K562 (cell line): ENCODE results near the gene UBE2D3. TPM values are rescaled to one million over a fixed set of nuclear protein-coding genes. Genes with fewer than 3 reads are reported as not detected.

ENCODE experiments used
- CBX5 ChIP-seq: IDR thresholded peaks from 2 replicates; pipeline ENCODE4 v1.6.1; 2014; ENCODE audit warnings: low read depth, borderline replicate concordance
- CSDE1 ChIP-seq, 2 experiments: fragments of 450-650 bp; IDR thresholded peaks; 2 replicates each; pipeline ENCODE4 v1.6.1; 2016; ENCODE audit warnings: mild to moderate bottlenecking in 1 of 2
- DEAF1 ChIP-seq: fragments of 450-650 bp; formaldehyde crosslinking; IDR thresholded peaks from 2 replicates; pipeline ENCODE4 v1.4.0; 2020; ENCODE audit warnings: mild to moderate bottlenecking, moderate library complexity
- EZH2 ChIP-seq: IDR thresholded peaks from 2 replicates; pipeline ENCODE4 v1.6.1; 2012; ENCODE audit warnings: low read depth, mild to moderate bottlenecking, inconsistent platforms, low read length, borderline replicate concordance
- IRF1 ChIP-seq: sonication (generic); formaldehyde crosslinking; IDR thresholded peaks from 2 replicates; pipeline ENCODE4 v1.8.0; 2022; ENCODE audit warnings: missing genetic modification reagents, mild to moderate bottlenecking, borderline replicate concordance
- MAZ ChIP-seq, 2 experiments: fragments of 450-650 bp in 1 of 2; sonication (generic) in 1 of 2; formaldehyde crosslinking; IDR thresholded peaks in 1 of 2; conservative IDR thresholded peaks in 1 of 2; 2 replicates each; pipeline versions ENCODE4 v1.4.0 to v1.5.0; 2020; ENCODE audit warnings: mild to moderate bottlenecking in 1 of 2, missing genetic modification reagents in 1 of 2
- MCM7 ChIP-seq, 2 experiments: fragments of 450-650 bp; IDR thresholded peaks; 2 replicates each; pipeline ENCODE4 v1.6.1; 2016 to 2018
- PBX2 ChIP-seq, 2 experiments: IDR thresholded peaks in 1 of 2; conservative IDR thresholded peaks in 1 of 2; 2 replicates each; pipeline ENCODE4 v1.6.1; 2016; ENCODE audit warnings: low read depth in 2 of 2, mild to moderate bottlenecking in 1 of 2, missing compliant biosample characterization in 1 of 2, missing genetic modification characterization in 1 of 2, moderate library complexity in 1 of 2
- POLR2AphosphoS2 ChIP-seq: IDR thresholded peaks from 2 replicates; pipeline ENCODE4 v1.6.1; 2012; ENCODE audit warnings: low read length, improper control_type of control experiment
- SMARCB1 ChIP-seq: IDR thresholded peaks from 2 replicates; pipeline ENCODE4 v1.6.1; 2011; ENCODE audit warnings: improper control_type of control experiment, low read depth; ENCODE audit not compliant: insufficient read length
- SUPT5H ChIP-seq: fragments of 450-650 bp; IDR thresholded peaks from 2 replicates; pipeline ENCODE4 v1.6.1; 2016
- TEAD2 ChIP-seq: fragments of 450-650 bp; IDR thresholded peaks from 2 replicates; pipeline ENCODE4 v1.6.1; 2016; ENCODE audit warnings: missing genetic modification characterization, control low read depth, missing compliant biosample characterization
- TFE3 ChIP-seq: fragments of 450-650 bp; formaldehyde crosslinking; IDR thresholded peaks from 2 replicates; pipeline ENCODE4 v1.4.0; 2020; ENCODE audit warnings: mild to moderate bottlenecking, mixed read lengths
- U2AF2 ChIP-seq: fragments of 200-400 bp; formaldehyde crosslinking; optimal IDR thresholded peaks from 2 replicates; pipeline ENCODE3; 2017; ENCODE audit warnings: low read depth, mild to moderate bottlenecking, low read length
- ZBTB7A ChIP-seq: IDR thresholded peaks from 2 replicates; pipeline ENCODE4 v1.6.1; 2011; ENCODE audit warnings: low read depth, mild to moderate bottlenecking, low read length, moderate library complexity, borderline replicate concordance; ENCODE audit not compliant: control insufficient read depth
- ZNF197 ChIP-seq: fragments of 200-800 bp; sonication (Bioruptor generic); IDR thresholded peaks from 2 replicates; pipeline ENCODE4 v1.6.1; 2016; ENCODE audit warnings: low read depth, missing genetic modification characterization, missing compliant biosample characterization
- ZNF212 ChIP-seq: fragments of 450-650 bp; formaldehyde crosslinking; IDR thresholded peaks from 2 replicates; pipeline ENCODE4 v1.4.0; 2020; ENCODE audit warnings: mild to moderate bottlenecking
- polyA plus RNA-seq, 8 experiments: library from polyadenylated mRNA; depleted of rRNA in 4 of 8; stranded (reverse) in 5 of 8; unstranded in 3 of 8; fragments of >200 nt; fragmentation: Nextera tagmentation in 2 of 8; fragmentation: Illumina TruSeq in 1 of 8; extraction: Ambion mirVana in 2 of 8; extraction: Trizol in 1 of 8; gene quantifications; 2 replicates each; pipeline versions ENCODE4 v1.2.1 to v1.2.3, GENCODE V29; 2011 to 2014; ENCODE audit warnings: inconsistent platforms in 1 of 8, missing spikeins in 1 of 8
- total RNA-seq, 7 experiments: library from RNA; depleted of rRNA in 6 of 7; stranded (reverse); fragments of >200 nt in 6 of 7; fragmentation: Illumina TruSeq in 2 of 7; extraction: Trizol in 2 of 7; gene quantifications; 2 replicates each; pipeline versions ENCODE4 v1.2.1 to v1.2.3, GENCODE V29; 2011 to 2021; ENCODE audit warnings: low replicate concordance in 1 of 7

The UBE2D3 gene
- total and polyA plus RNA-seq, 9 of the 15 experiments (the other 6 are each of a cell fraction or from before 2014, with no cell fraction given) = 191 to 618 (median 292) TPM

GRCh38 chr4:102826890-102827673, at the start of gene UBE2D3 (continued):
- TF ChIP-seq DEAF1 (CRISPR knock-in tag) = peak; percentile 48; the same call in 1 of the 2 replicates
- no peak for TF ChIP-seq IRF1 (CRISPR knock-in tag)
- peak; percentile 17; the same call in 1 of the 2 replicates for TF ChIP-seq CBX5
- peak; percentile 85 to 90 for TF ChIP-seq MAZ (CRISPR knock-in tag; conservative IDR thresholded peaks at IDR 0.05 in 1 of 2, IDR thresholded peaks at IDR 0.05 in 1 of 2)
- no peak for TF ChIP-seq TEAD2 (tag)
- TF ChIP-seq CSDE1 (IDR thresholded peaks at IDR 0.05) = no peak
- peak; percentile 91 for TF ChIP-seq ZNF197
- TF ChIP-seq EZH2 = no peak
- TF ChIP-seq U2AF2 = no peak
- TF ChIP-seq SMARCB1 = no peak
- peak; percentile 53; the same call in 1 of the 2 replicates for TF ChIP-seq ZBTB7A
- no peak for TF ChIP-seq TFE3 (CRISPR knock-in tag)
- TF ChIP-seq MCM7 (IDR thresholded peaks at IDR 0.05) = no peak
- TF ChIP-seq SUPT5H = peak; percentile 96
- TF ChIP-seq POLR2AphosphoS2 = no peak
- no peak for TF ChIP-seq ZNF212
- no peak for TF ChIP-seq PBX2 (CRISPR knock-in tag; IDR thresholded peaks at IDR 0.05; ENCODE audit: low read depth)
- no peak for TF ChIP-seq PBX2 (tag; conservative IDR thresholded peaks at IDR 0.05; ENCODE audit: low read depth)
